ENCODE results near the gene ING3. TPM values are rescaled to one million over a fixed set of nuclear protein-coding genes. Genes with fewer than 3 reads are reported as not detected.

ING3 gene
- total RNA-seq, 1 donor from 2014 or later: 23.1 TPM

- DNase-seq (ENCODE audit: low read depth, low spot score): no peak
Measured at GRCh38 chr7:121026159-121026558, 75.6 kb downstream of the ING3 start.

- DNase-seq (ENCODE audit: low read depth, low spot score): no peak
Measured at GRCh38 chr7:121026577-121027111, 76.1 kb downstream of the ING3 start.

Other genes starting within 250 kb of the ING3 start
- gene TSPAN12, start 92.6 kb upstream of the ING3 start, total RNA-seq: 33.3 and 34.0 TPM in 2 replicates
- 1.5 and 1.7 TPM in 2 replicates for gene CPED1, start 37.9 kb downstream of the ING3 start, total RNA-seq